ENCODE data around the gene SBK2. TPM values are rescaled to one million over a fixed set of nuclear protein-coding genes. Genes with fewer than 3 reads are reported as not detected.
"Not testable (repeated sequence)": the region's sequence is repeated elsewhere in the genome, so short reads cannot be mapped to it uniquely, and the experiment has no call there.

SBK2 gene
- not detected for total RNA-seq

DNA sequence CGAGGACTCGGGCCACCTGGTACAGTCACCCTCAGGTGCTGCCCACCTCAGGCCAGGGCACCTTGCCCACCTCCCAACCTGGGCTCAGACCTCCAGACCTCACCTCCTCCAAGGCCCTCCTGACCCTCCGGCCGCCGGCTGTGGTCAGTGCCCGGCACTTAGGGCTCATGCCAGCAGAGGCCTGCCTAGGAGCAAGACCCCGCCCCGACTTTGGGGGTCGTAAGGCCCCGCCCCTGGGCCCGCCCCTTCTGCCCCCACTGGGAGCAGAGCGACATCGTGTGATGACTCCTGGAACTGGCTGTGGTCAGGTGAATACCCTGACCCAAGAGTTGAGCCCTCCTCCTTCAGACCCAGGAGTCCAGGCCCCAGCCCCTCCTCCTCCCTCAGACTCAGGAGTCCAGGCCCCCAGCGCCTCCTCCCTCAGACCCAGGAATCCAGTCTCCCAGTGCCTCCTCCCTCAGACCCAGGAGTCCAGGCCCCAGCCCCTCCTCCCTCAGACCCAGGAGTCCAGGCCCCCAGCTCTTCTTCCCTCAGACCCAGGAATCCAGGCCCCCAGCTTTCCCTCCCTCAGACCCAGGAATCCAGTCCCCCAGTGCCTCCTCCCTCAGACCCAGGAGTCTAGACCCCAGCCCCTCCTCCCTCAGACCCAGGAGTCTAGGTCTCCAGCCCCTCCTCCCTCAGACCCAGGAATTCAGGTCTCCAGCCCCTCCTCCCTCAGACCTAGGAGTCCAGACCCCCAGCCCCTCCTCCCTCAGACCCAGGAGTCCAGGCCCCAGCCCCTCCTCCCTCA is at the start of gene SBK2:
TSS of gene SBK2 (minus strand) at position 183 of the 790 bp plus-strand sequence. CDS start 839 bp downstream, outside the sequence.
- no peak for DNase-seq (ENCODE audit: low spot score)

- DNase-seq (ENCODE audit: low spot score): no peak
Measured at GRCh38 chr19:55585658-55586339, 48.9 kb upstream of the SBK2 start.

DNA sequence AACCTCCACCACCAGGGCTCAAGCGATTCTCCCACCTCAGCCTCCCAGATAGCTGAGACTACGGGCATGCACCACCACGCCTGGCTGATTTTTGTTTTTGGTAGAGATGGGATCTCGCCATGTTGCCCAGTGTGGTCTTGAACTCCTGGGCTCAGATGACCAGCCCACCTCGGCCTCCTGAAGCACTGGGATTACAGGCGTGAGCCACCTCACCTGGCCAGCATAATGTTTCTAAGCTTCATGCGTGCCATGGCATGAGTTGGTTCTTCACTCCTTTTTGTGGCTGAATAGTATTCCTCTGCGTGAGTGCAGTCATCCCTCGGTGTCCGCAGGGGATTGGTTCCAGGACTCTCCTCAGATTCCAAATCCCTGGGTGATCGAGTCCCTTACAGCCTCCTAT is 47.9 kb upstream of the SBK2 start:
- DNase-seq (ENCODE audit: low spot score): no peak

GRCh38 chr19:55583897-55584296 is 47.0 kb upstream of the SBK2 start:
- DNase-seq (ENCODE audit: low spot score): not testable (repeated sequence)

DNA sequence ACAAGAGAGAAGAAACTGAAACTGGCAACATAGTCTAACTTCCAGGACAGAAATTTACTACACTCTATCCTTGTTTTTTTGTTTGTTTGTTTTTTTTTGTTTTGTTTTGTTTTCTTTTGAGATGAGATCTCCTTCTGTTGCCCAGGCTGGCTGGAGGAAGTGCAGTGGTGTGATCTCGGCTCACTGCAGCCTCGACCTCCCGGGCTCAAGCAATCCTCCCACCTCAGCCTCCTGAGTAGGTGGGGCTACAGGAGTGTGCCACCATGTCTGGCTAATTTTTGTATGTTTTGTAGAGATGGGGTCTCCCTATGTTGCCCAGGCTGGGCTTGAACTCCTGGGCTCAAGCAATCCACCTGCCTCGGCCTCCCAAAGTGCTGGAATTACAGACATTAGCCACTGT is 45.4 kb upstream of the SBK2 start:
- not testable (repeated sequence) for DNase-seq (ENCODE audit: low spot score)

GRCh38 chr19:55581823-55582223 is 44.9 kb upstream of the SBK2 start:
- no peak for DNase-seq (ENCODE audit: low spot score)

GRCh38 chr19:55581145-55581822 is 44.4 kb upstream of the SBK2 start:
- DNase-seq (ENCODE audit: low spot score): no peak

- peak; percentile 86 for DNase-seq (ENCODE audit: low spot score)
Measured at GRCh38 chr19:55580628-55581144, 43.8 kb upstream of the SBK2 start, which contains the start of gene ZNF579. ZNF579 (minus strand) TSS chr19:55580848; CDS start chr19:55579639, 1,209 bp downstream.

GRCh38 chr19:55579766-55580621 is 43.1 kb upstream of the SBK2 start:
- DNase-seq (ENCODE audit: low spot score): no peak

GRCh38 chr19:55578761-55579747 is 42.1 kb upstream of the SBK2 start:
- no peak for DNase-seq (ENCODE audit: low spot score)

DNA sequence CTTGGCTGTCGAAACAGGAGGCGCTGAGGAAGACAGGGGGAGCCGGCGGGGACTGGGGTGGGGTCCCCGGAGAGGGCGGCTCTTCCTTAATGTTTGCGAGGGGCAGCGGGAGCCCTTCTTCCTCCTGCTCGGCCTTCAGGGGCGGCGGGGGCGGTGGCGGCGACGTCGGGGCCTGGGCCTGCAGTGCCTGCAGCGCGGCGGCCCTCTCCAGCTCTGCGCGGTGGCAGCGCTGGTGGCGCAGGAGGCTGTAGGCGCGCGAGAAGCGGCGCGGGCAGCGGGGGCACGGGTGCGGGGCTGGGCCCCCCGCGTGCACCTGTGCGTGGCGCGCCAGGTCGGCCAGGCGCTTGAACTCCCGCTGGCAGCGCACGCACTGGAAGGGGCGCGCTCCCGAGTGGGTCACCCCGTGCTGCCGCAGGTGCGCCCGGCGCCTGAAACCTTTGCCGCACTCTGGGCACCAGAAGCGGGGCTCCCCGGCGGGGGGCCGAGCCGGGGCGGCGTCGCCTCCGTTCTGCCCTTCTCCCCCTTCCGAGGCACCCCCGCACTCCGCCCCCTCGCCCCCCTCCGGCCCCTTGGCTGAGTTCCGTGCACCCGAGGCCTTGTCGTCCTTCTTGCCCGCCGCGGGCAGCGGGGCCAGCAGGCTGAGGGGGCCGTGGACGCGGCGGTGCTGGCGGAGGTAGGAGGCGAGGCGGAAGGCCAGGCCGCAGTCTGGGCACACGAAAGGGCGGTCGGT is 41.3 kb upstream of the SBK2 start:
- no peak for DNase-seq (ENCODE audit: low spot score)

- DNase-seq (ENCODE audit: low spot score): no peak
Measured at GRCh38 chr19:55576746-55577145, 39.8 kb upstream of the SBK2 start.

DNA sequence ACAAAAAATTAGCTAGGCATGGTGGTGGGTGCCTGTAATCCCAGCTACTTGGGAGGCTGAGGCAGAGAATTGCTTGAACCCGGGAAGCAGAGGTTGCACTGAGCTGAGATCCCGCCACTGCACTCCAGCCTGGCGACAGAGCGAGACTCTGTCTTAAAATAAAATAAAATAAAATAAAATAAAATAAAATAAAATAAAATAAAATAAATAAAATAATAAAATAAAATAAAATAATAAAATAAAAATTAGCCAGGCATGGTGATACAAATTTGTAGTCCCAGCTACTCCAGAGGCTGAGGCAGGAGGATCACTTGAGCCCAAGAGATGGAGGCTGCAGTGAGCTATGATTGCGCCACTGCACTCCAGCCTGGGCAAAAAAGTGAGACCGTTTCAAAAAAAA is 37.0 kb upstream of the SBK2 start:
- DNase-seq (ENCODE audit: low spot score): not testable (repeated sequence)

DNA sequence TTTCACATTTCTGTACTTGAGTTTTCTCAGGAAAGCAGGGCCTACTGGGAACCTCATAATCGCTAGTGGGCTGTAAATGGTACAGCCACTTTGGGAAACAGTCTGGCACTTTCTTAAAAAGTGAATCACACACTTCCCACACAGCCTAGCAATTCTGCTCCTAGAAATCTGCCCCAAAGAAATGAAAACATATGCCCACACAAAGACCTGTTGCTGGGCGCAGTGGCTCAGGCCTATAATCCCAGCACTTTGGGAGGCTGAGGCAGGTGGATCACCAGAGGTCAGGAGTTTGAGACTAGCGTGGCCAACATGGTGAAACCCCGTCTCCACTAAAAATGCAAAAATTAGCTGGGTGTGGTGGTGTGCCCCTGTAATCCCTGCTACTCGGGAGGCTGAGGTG is 32.5 kb upstream of the SBK2 start:
- not testable (repeated sequence) for DNase-seq (ENCODE audit: low spot score)

- DNase-seq (ENCODE audit: low spot score): no peak
Measured at GRCh38 chr19:55567708-55568328, 30.9 kb upstream of the SBK2 start.

DNA sequence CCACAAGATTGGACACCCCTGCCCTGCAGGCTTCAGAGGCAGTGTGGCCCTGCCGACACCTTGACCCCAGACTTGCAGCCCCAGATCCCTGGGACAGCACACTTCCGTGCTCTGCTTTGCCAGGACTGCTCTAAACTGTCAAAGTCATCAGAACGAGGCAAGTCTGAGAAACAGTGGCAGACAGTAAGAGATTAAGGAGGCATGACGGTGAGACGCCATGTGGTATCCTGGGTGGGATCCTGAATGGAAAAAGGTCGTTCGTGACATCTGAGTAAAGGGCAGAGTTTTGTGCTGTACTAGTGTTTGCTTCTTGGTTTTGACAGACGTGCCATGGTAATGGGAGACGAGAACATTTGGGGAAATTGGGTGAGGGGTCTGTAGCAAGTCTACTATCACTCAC is 29.9 kb upstream of the SBK2 start:
- DNase-seq (ENCODE audit: low spot score): no peak

- peak; percentile 61 for DNase-seq (ENCODE audit: low spot score)
Measured at GRCh38 chr19:55563261-55563690, 26.3 kb upstream of the SBK2 start.

DNA sequence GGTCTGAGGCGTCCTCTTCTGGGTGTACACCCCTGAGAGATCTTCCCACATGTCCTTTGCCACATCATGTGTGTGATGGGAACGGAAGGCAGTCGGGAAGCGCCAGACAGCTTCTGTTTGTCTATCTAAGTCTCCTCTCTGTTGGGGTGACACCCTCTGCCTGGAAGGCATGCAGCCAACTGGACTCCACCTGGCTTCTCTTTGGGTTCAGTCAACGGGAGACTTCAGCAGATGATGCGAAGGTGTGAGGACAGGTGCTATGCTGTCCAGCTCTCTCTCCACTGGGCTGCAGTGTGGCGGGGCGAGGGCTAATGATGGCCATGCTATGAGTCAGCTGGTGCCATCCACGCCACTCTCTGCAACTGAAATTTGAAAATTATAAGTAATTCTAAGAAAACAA is 22.8 kb upstream of the SBK2 start:
- no peak for DNase-seq (ENCODE audit: low spot score)

GRCh38 chr19:55554741-55555152 is 17.8 kb upstream of the SBK2 start:
- peak; percentile 80 for DNase-seq (ENCODE audit: low spot score)

Measured in mucosa of gallbladder (tissue), 1 donor.